ENCODE results near the gene IFI27L2.

DNA sequence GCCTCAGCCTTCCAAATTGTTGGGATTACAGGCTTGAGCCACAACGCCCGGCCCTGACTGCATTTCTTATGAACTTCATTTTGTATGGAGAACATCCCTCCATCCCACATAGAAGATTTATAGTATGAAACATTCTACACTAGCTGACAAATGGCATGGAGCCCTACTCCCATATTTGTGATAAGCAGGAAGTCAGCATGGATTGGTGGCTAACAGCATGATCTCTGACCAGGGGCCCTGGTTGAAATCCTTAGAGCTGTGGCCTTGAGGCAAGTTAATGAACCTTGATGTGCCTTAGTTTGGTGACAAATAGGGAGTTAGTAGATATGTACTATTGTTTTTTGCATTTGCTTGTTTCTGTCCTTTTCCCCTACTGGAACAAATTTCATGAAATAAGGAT is 36.0 kb downstream of the IFI27L2 start:
- TF ChIP-seq, protein P1, sequence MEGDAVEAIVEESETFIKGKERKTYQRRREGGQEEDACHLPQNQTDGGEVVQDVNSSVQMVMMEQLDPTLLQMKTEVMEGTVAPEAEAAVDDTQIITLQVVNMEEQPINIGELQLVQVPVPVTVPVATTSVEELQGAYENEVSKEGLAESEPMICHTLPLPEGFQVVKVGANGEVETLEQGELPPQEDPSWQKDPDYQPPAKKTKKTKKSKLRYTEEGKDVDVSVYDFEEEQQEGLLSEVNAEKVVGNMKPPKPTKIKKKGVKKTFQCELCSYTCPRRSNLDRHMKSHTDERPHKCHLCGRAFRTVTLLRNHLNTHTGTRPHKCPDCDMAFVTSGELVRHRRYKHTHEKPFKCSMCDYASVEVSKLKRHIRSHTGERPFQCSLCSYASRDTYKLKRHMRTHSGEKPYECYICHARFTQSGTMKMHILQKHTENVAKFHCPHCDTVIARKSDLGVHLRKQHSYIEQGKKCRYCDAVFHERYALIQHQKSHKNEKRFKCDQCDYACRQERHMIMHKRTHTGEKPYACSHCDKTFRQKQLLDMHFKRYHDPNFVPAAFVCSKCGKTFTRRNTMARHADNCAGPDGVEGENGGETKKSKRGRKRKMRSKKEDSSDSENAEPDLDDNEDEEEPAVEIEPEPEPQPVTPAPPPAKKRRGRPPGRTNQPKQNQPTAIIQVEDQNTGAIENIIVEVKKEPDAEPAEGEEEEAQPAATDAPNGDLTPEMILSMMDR (IDR thresholded peaks at IDR 0.05; ENCODE audit: low read depth, low read length) = no peak
- no peak for TF ChIP-seq EZH2phosphoT487 (IDR thresholded peaks at IDR 0.05; ENCODE audit: low read depth)

Measured in OCI-LY3 (cell line).